GM19455 (cell line): ENCODE measurements around the gene CLIC4.
"Not testable (repeated sequence)": the region's sequence is repeated elsewhere in the genome, so short reads cannot be mapped to it uniquely, and the experiment has no call there.

Source experiments
- ATAC-seq: cut with Tn5 transposase; IDR thresholded peaks from one replicate; pipeline ENCODE4 v1.9.1; 2021; ENCODE audit not compliant: unreplicated experiment

CLIC4 gene

GRCh38 chr1:24769656-24770651, 24.7 kb downstream of the CLIC4 start:
- no peak for ATAC-seq

- ATAC-seq = no peak
Measured at GRCh38 chr1:24770881-24771280, 25.6 kb downstream of the CLIC4 start.

GRCh38 chr1:24771574-24771973, 26.3 kb downstream of the CLIC4 start:
- ATAC-seq = no peak

GRCh38 chr1:24773618-24774017, 28.4 kb downstream of the CLIC4 start:
- no peak for ATAC-seq

GRCh38 chr1:24775348-24775747, 30.1 kb downstream of the CLIC4 start:
- no peak for ATAC-seq

GRCh38 chr1:24775916-24776315, 30.7 kb downstream of the CLIC4 start:
- ATAC-seq = no peak

- ATAC-seq = no peak
Measured at GRCh38 chr1:24776821-24777220, 31.6 kb downstream of the CLIC4 start.

- ATAC-seq = no peak
Measured at GRCh38 chr1:24778141-24778540, 32.9 kb downstream of the CLIC4 start.

GRCh38 chr1:24779199-24779598, 34.0 kb downstream of the CLIC4 start:
- not testable (repeated sequence) for ATAC-seq

GRCh38 chr1:24779689-24780464, 34.6 kb downstream of the CLIC4 start:
- ATAC-seq = no peak

GRCh38 chr1:24780626-24781025, 35.4 kb downstream of the CLIC4 start:
- not testable (repeated sequence) for ATAC-seq

GRCh38 chr1:24782689-24783088, 37.4 kb downstream of the CLIC4 start:
- ATAC-seq = no peak

GRCh38 chr1:24783713-24784112, 38.5 kb downstream of the CLIC4 start:
- ATAC-seq = no peak

- ATAC-seq = no peak
Measured at GRCh38 chr1:24786191-24786590, 40.9 kb downstream of the CLIC4 start.

- no peak for ATAC-seq
Measured at GRCh38 chr1:24790490-24790889, 45.2 kb downstream of the CLIC4 start.

GRCh38 chr1:24793447-24794129, 48.3 kb downstream of the CLIC4 start:
- ATAC-seq = no peak

GRCh38 chr1:24794130-24794502, 48.9 kb downstream of the CLIC4 start:
- ATAC-seq = not testable (repeated sequence)

GRCh38 chr1:24795236-24795635, 50.0 kb downstream of the CLIC4 start:
- ATAC-seq = no peak

GRCh38 chr1:24796524-24796923, 51.3 kb downstream of the CLIC4 start:
- no peak for ATAC-seq

GRCh38 chr1:24799242-24799641, 54.0 kb downstream of the CLIC4 start:
- not testable (repeated sequence) for ATAC-seq

- no peak for ATAC-seq
Measured at GRCh38 chr1:24801176-24801575, 55.9 kb downstream of the CLIC4 start.
